OCI-LY3 (cell line): ENCODE results near the gene WDHD1.
"Not testable (repeated sequence)": the region's sequence is repeated elsewhere in the genome, so short reads cannot be mapped to it uniquely, and the experiment has no call there.

Source experiments
- H2AFZ ChIP-seq: fragments of 200-600, 300-600 bp; shearing (Covaris generic); 2 replicates; pipeline ENCODE4 v1.6.0; 2014; ENCODE audit warnings: antibody characterized with exemption, low read depth, low read length
- H3K27ac ChIP-seq: fragments of 200-600, 300-600 bp; sonication (generic); 2 replicates; pipeline ENCODE4 v1.5.1; 2014; ENCODE audit warnings: mild to moderate bottlenecking, low read length, moderate library complexity, mixed read lengths
- H3K27me3 ChIP-seq: fragments of 200-600, 300-600 bp; sonication (generic); 2 replicates; pipeline ENCODE4 v1.6.1; 2014; ENCODE audit warnings: low read depth, low read length, mixed read lengths
- H3K36me3 ChIP-seq: fragments of 200-600, 300-600 bp; sonication (generic); replicated peaks from 2 replicates; pipeline ENCODE3; 2014; ENCODE audit warnings: low read depth, low read length, mixed read lengths
- H3K4me1 ChIP-seq: fragments of 300-600, 200-600 bp; sonication (generic); 2 replicates; pipeline ENCODE4 v1.6.1; 2014; ENCODE audit warnings: low read length, mixed read lengths
- H3K4me2 ChIP-seq: fragments of 200-600, 300-600 bp; sonication (generic); 2 replicates; pipeline ENCODE4 v1.6.1; 2014; ENCODE audit warnings: low read length, mixed read lengths
- H3K4me3 ChIP-seq: fragments of 300-600, 200-600 bp; sonication (generic); 2 replicates; pipeline ENCODE4 v1.5.1; 2014; ENCODE audit warnings: antibody characterized with exemption, mild to moderate bottlenecking, low read length, moderate library complexity
- H3K79me2 ChIP-seq: fragments of 300-600, 200-600 bp; shearing (Covaris generic); 2 replicates; pipeline ENCODE4 v1.6.1; 2014; ENCODE audit warnings: mild to moderate bottlenecking, low read length, mixed read lengths
- H3K9ac ChIP-seq: fragments of 300-600, 200-600 bp; shearing (Covaris generic); 2 replicates; pipeline ENCODE4 v1.6.0; 2014; ENCODE audit warnings: mild to moderate bottlenecking, low read length, moderate library complexity
- H3K9me3 ChIP-seq: fragments of 200-600, 300-600 bp; shearing (Covaris generic); 2 replicates; pipeline ENCODE4 v1.6.1; 2014; ENCODE audit warnings: low read length, mixed read lengths; ENCODE audit not compliant: insufficient read depth
- H4K20me1 ChIP-seq: fragments of 200-600, 300-600 bp; sonication (generic); 2 replicates; pipeline ENCODE4 v1.6.1; 2016; ENCODE audit warnings: low read length, mixed read lengths; ENCODE audit not compliant: insufficient read depth
- EZH2phosphoT487 ChIP-seq: fragments of 200-600 bp; shearing (Covaris generic); IDR thresholded peaks from 2 replicates; pipeline ENCODE4 v1.6.1; 2018; ENCODE audit warnings: antibody characterized with exemption, mixed run types, low read depth
- TF ChIP-seq, protein P1 (sequence below): fragments of 200-600, 300-600 bp; sonication (generic); IDR thresholded peaks from 2 replicates; pipeline ENCODE4 v1.5.1; 2014; ENCODE audit warnings: antibody characterized with exemption, low read length, low read depth

The WDHD1 gene

DNA sequence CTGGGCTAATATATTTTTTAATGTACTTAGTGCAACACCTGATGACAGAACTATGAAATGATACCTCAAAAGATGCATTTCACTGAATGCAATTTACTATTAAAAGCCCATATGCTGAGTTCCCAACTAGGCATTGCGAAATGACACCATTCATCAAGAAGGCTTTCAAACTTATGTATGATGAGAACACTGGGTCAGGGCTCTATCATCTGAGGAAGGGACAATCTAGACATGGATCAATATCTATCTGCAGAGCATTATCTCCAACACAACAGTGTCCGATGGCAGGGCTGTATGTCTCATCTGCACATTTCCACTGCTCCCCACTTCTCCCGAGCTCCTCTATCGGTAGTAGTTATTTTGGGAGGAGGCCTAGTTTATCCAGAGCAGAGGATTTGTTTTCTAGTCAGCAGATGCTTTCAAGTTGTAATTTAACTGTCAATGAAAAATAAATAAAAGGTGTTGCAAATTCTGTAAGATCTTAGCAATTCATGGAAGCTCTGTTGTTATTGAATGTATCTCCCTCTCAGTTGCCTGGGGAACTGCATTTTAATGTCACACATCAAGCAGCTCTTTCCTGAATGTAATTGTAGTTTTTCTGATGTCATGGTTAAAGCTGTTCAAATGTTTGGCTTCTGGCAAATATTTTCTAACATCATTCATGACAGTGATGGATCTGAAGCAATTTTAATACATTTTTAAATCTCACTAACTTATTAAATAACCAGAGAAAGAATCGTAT is 116.9 kb downstream of the WDHD1 start:
- Histone ChIP-seq H3K79me2 (no peaks in the 10 kb centered on the region), H3K27me3 (no peaks in the 10 kb centered on the region), H3K4me3 (no peak overlapping the region), H3K36me3 (no peaks in the 10 kb centered on the region), H3K4me2 (no peak overlapping the region), H3K27ac (no peak overlapping the region), H2AFZ (no peak overlapping the region), H3K9me3 (no peaks in the 10 kb centered on the region), H4K20me1 (no peaks in the 10 kb centered on the region), H3K9ac (no peak overlapping the region), H3K4me1 (no peaks in the 10 kb centered on the region)
- TF ChIP-seq, protein P1, sequence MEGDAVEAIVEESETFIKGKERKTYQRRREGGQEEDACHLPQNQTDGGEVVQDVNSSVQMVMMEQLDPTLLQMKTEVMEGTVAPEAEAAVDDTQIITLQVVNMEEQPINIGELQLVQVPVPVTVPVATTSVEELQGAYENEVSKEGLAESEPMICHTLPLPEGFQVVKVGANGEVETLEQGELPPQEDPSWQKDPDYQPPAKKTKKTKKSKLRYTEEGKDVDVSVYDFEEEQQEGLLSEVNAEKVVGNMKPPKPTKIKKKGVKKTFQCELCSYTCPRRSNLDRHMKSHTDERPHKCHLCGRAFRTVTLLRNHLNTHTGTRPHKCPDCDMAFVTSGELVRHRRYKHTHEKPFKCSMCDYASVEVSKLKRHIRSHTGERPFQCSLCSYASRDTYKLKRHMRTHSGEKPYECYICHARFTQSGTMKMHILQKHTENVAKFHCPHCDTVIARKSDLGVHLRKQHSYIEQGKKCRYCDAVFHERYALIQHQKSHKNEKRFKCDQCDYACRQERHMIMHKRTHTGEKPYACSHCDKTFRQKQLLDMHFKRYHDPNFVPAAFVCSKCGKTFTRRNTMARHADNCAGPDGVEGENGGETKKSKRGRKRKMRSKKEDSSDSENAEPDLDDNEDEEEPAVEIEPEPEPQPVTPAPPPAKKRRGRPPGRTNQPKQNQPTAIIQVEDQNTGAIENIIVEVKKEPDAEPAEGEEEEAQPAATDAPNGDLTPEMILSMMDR: no peak
- TF ChIP-seq EZH2phosphoT487: no peak

DNA sequence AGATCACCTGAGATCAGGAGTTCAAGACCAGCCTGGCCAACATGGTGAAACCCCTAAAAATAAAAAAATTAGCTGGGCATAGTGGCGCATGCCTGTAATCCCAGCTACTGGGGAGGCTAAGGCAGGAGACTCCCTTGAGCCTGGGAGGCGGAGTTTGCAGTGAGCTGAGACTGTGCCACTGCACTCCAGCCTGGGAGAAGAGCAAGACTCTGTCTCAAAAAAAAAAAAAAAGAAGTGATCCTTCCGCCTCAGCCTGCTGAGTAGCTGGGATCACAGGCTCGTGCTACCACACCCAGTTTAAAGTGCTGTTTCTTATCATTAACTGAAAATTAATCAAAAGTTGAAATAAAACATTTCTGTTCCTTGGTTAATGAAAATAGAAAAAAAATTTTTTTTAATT is 117.9 kb downstream of the WDHD1 start:
- not testable (repeated sequence) for H3K9me3 ChIP-seq, H3K4me2 ChIP-seq, H2AFZ ChIP-seq, H3K79me2 ChIP-seq, H3K9ac ChIP-seq, H3K4me1 ChIP-seq, H4K20me1 ChIP-seq, H3K27me3 ChIP-seq, H3K36me3 ChIP-seq, H3K27ac ChIP-seq, H3K4me3 ChIP-seq

DNA sequence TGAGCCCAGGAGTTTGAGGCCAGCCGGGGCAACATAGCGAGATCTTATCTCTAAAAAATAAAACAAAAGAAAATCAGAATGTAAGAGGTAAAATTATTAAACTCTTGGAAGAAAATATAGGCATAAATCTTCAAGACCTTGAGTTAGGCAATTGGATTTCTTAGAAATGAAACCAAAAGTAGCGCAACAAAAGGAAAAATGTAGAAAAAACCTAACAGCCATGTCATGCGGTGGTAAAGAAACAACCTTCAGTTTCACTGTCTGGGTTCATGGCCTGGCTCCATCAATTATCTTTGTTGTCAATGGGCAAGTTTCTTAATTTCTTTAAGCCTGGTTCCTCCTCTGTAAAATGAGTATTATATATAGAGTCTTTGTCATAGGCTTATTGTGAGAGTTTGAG is 118.7 kb downstream of the WDHD1 start:
- no peaks in the 10 kb centered on the region for H3K79me2 ChIP-seq
- no peak overlapping the region for H3K27ac ChIP-seq
- no peak overlapping the region for H3K4me3 ChIP-seq
- H3K36me3 ChIP-seq: no peaks in the 10 kb centered on the region
- H4K20me1 ChIP-seq: no peaks in the 10 kb centered on the region
- no peaks in the 10 kb centered on the region for H3K27me3 ChIP-seq
- H3K9me3 ChIP-seq: no peaks in the 10 kb centered on the region
- H3K4me1 ChIP-seq: no peaks in the 10 kb centered on the region
- no peak overlapping the region for H2AFZ ChIP-seq
- TF ChIP-seq, protein P1: no peak
- no peak for TF ChIP-seq EZH2phosphoT487
- H3K9ac ChIP-seq: no peak overlapping the region
- no peak overlapping the region for H3K4me2 ChIP-seq

DNA sequence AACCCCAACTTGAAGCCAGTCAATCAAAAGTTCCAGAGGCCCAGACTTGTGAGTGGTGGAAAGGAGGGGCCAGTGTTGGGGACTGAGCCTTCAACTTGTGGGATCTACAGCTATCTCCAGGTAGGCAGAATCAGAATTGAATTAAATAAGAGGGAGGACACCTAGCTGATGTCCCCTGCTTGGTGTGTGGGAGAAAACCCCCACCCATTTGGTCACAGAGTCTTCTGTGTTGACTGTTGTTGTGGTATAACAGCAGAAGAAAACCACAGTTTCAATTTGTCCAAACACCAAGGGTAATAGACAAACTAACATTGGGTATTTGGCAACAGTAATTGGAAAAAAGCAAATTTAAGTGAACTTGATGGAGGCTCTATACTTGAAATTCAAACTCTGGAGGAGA is 120.8 kb downstream of the WDHD1 start:
- Histone ChIP-seq H3K9me3 (no peaks in the 10 kb centered on the region), H3K27me3 (peaks cover 7% of the 10 kb centered on the region), H3K4me1 (peaks cover 3% of the 10 kb centered on the region), H2AFZ (no peak overlapping the region), H3K36me3 (no peaks in the 10 kb centered on the region), H3K79me2 (no peaks in the 10 kb centered on the region), H3K27ac (no peak overlapping the region), H4K20me1 (no peaks in the 10 kb centered on the region), H3K4me2 (no peak overlapping the region), H3K9ac (no peak overlapping the region), H3K4me3 (no peak overlapping the region)
- TF ChIP-seq EZH2phosphoT487: no peak
- TF ChIP-seq, protein P1: no peak
